K562 (cell line): ENCODE results near the gene BRAP. TPM values are rescaled to one million over a fixed set of nuclear protein-coding genes. Genes with fewer than 3 reads are reported as not detected.

ENCODE experiments used
- ATF3 ChIP-seq, 2 experiments: fragments of 450-650 bp in 1 of 2; sonication (generic) in 1 of 2; formaldehyde crosslinking in 1 of 2; IDR thresholded peaks in 1 of 2; conservative IDR thresholded peaks in 1 of 2; 2 replicates each; pipeline versions ENCODE4 v1.6.1 to v1.8.1; 2016 to 2023; ENCODE audit warnings: mild to moderate bottlenecking in 2 of 2, moderate library complexity in 2 of 2, inconsistent platforms in 1 of 2, missing genetic modification reagents in 1 of 2
- ETS1 ChIP-seq: conservative IDR thresholded peaks from 2 replicates; pipeline ENCODE4 v1.6.1; 2011; ENCODE audit warnings: low read depth, mild to moderate bottlenecking, low read length; ENCODE audit not compliant: control insufficient read depth
- FOXP4 ChIP-seq: sonication (generic); formaldehyde crosslinking; IDR thresholded peaks from 2 replicates; pipeline ENCODE4 v1.8.0; 2022; ENCODE audit warnings: mild to moderate bottlenecking, missing genetic modification reagents, borderline replicate concordance
- HNRNPL ChIP-seq: fragments of 200-400 bp; formaldehyde crosslinking; IDR thresholded peaks from 2 replicates; pipeline ENCODE4 v1.6.1; 2017; ENCODE audit warnings: low read depth, mild to moderate bottlenecking, low read length
- JUN ChIP-seq, 2 experiments: sonication (generic) in 1 of 2; formaldehyde crosslinking in 1 of 2; IDR thresholded peaks; 2 replicates each; pipeline versions ENCODE4 v1.6.1 to v1.8.0; 2012 to 2022; ENCODE audit warnings: borderline replicate concordance in 2 of 2, mild to moderate bottlenecking in 2 of 2, improper control_type of control experiment in 1 of 2, low read depth in 1 of 2, low read length in 1 of 2, missing genetic modification reagents in 1 of 2
- JUND ChIP-seq, 2 experiments: IDR thresholded peaks; 2 replicates in 1 of 2; 3 replicates in 1 of 2; pipeline ENCODE4 v1.6.1; 2011; ENCODE audit warnings: borderline replicate concordance in 2 of 2, low read depth in 2 of 2, low read length in 2 of 2, improper control_type of control experiment in 1 of 2, missing biosample characterization in 1 of 2, missing genetic modification characterization in 1 of 2, missing genetic modification reagents in 1 of 2
- MCM7 ChIP-seq, 2 experiments: fragments of 450-650 bp; IDR thresholded peaks; 2 replicates each; pipeline ENCODE4 v1.6.1; 2016 to 2018
- PKNOX1 ChIP-seq: fragments of 450-650 bp; IDR thresholded peaks from 2 replicates; pipeline ENCODE4 v1.6.1; 2016
- POU5F1 ChIP-seq: fragments of 150-350 bp; IDR thresholded peaks from 2 replicates; pipeline ENCODE4 v1.6.1; 2014; ENCODE audit warnings: borderline replicate concordance, low read length, low read depth, mild to moderate bottlenecking; ENCODE audit not compliant: partially characterized antibody
- RREB1 ChIP-seq: fragments of 250-450 bp; sonication (Bioruptor Pico); IDR thresholded peaks from 2 replicates; pipeline ENCODE4 v1.4.0; 2020
- TRIM28 ChIP-seq: fragments of 450-650 bp; IDR thresholded peaks from 2 replicates; pipeline ENCODE4 v1.6.1; 2017
- ZBTB1 ChIP-seq: sonication (generic); formaldehyde crosslinking; IDR thresholded peaks from 2 replicates; pipeline ENCODE4 v1.8.1; 2023; ENCODE audit warnings: missing genetic modification reagents, low read depth, mild to moderate bottlenecking, borderline replicate concordance
- polyA plus RNA-seq, 8 experiments: library from polyadenylated mRNA; depleted of rRNA in 4 of 8; stranded (reverse) in 5 of 8; unstranded in 3 of 8; fragments of >200 nt; fragmentation: Nextera tagmentation in 2 of 8; fragmentation: Illumina TruSeq in 1 of 8; extraction: Ambion mirVana in 2 of 8; extraction: Trizol in 1 of 8; gene quantifications; 2 replicates each; pipeline versions ENCODE4 v1.2.1 to v1.2.3, GENCODE V29; 2011 to 2014; ENCODE audit warnings: inconsistent platforms in 1 of 8, missing spikeins in 1 of 8
- total RNA-seq, 7 experiments: library from RNA; depleted of rRNA in 6 of 7; stranded (reverse); fragments of >200 nt in 6 of 7; fragmentation: Illumina TruSeq in 2 of 7; extraction: Trizol in 2 of 7; gene quantifications; 2 replicates each; pipeline versions ENCODE4 v1.2.1 to v1.2.3, GENCODE V29; 2011 to 2021; ENCODE audit warnings: low replicate concordance in 1 of 7

Gene BRAP
- total and polyA plus RNA-seq, 9 of the 15 experiments (the other 6 are each of a cell fraction or from before 2014, with no cell fraction given) = 2.2 to 32.6 (median 27.5) TPM

GRCh38 chr12:111685811-111686573, at the start of gene BRAP, which contains the start of gene ACAD10 (continued):
- TF ChIP-seq PKNOX1 (peak; percentile 47), POU5F1 (peak; percentile 90), HNRNPL (0 out of 2 replicates have a peak, but pooled peaks have one; percentile 4), ZBTB1 (CRISPR knock-in tag) (peak; percentile 19; the same call in 1 of the 2 replicates), TRIM28 (peak; percentile 66; the same call in 1 of the 2 replicates), JUND (IDR thresholded peaks at IDR 0.05; ENCODE audit: borderline replicate concordance, low read depth, low read length) (no peak), JUND (tag; IDR thresholded peaks at IDR 0.05; ENCODE audit: borderline replicate concordance, low read depth, low read length) (peak; percentile 29; the same call in 1 of the 3 replicates), FOXP4 (CRISPR knock-in tag) (no peak), ETS1 (peak; percentile 69), RREB1 (CRISPR knock-in tag) (no peak; the same call in 1 of the 2 replicates), ATF3 (IDR thresholded peaks at IDR 0.05) (no peak), ATF3 (CRISPR knock-in tag; conservative IDR thresholded peaks at IDR 0.05) (peak; percentile 82; the same call in 1 of the 2 replicates), JUN (IDR thresholded peaks at IDR 0.05; ENCODE audit: borderline replicate concordance, low read depth, low read length) (no peak), JUN (CRISPR knock-in tag; IDR thresholded peaks at IDR 0.05; ENCODE audit: borderline replicate concordance) (no peak), MCM7 (IDR thresholded peaks at IDR 0.05) (no peak)
